HG02571 (cell line): ENCODE results near the gene LRFN5.

Experiments used
- ATAC-seq: cut with Tn5 transposase; IDR thresholded peaks from one replicate; pipeline ENCODE4 v1.9.1; 2021; ENCODE audit warnings: mild to moderate bottlenecking, moderate library complexity; ENCODE audit not compliant: unreplicated experiment

Gene LRFN5

GRCh38 chr14:41766772-41767171 is 160.1 kb downstream of the LRFN5 start:
- no peak for ATAC-seq

DNA sequence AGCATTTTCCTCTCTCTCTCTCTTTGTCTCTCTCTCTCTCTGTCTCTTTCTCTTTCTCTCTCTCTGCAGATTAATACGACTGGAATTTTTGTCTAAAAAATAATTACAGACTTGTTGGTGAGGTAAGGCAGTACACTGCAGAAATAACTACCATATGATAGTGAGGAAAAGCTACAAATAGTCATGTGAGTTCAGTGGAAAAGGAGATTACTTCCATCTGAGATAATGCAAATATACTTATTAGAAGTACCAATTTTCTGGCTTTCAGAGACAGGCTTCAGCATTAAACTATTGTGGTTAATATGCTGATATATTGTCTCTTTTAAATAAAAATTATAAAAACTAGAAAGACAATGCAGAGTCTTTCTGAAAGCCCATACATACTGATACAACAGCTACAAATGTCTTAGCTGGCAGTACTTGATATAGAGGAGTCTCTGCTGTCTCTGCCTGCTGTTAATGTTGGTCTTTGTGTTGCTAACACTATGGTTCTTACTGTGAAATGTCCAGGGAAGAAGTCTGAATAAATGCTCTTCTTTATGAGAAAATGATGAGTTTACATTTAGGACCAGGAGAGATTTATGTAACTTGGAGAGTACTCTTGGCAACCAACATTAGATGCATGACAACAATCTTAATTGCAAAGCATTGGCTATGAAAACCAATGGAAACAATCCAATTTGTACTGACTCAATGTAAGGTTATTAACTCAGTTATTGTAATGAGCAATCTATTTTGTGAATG is 167.0 kb downstream of the LRFN5 start:
- ATAC-seq = no peak

GRCh38 chr14:41782511-41782910 is 175.8 kb downstream of the LRFN5 start:
- ATAC-seq = no peak

- ATAC-seq = no peak
Measured at GRCh38 chr14:41783403-41783802, 176.7 kb downstream of the LRFN5 start.

- no peak for ATAC-seq
Measured at GRCh38 chr14:41785696-41786095, 179.0 kb downstream of the LRFN5 start.

DNA sequence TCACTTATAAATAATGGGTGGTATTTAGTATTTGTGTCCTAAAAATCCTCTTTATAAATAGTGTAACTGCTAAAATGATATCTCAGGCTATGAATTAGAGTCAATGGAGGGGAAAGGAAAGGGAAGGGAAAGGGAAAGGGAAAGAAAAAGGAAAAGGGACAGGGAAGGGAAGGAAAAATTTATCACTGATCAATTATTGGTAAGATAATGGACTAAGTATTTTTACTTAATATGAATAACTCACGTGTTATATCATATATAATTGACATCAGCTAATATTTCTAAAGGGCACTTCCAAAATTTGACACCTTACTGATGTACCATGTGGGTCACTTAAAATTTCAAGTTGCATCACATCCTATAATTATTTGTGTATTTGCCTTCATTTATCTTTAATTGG is 193.1 kb downstream of the LRFN5 start:
- ATAC-seq = no peak

- ATAC-seq = no peak
Measured at GRCh38 chr14:41805633-41806032, 199.0 kb downstream of the LRFN5 start.

GRCh38 chr14:41806366-41806975 is 199.8 kb downstream of the LRFN5 start:
- no peak for ATAC-seq

DNA sequence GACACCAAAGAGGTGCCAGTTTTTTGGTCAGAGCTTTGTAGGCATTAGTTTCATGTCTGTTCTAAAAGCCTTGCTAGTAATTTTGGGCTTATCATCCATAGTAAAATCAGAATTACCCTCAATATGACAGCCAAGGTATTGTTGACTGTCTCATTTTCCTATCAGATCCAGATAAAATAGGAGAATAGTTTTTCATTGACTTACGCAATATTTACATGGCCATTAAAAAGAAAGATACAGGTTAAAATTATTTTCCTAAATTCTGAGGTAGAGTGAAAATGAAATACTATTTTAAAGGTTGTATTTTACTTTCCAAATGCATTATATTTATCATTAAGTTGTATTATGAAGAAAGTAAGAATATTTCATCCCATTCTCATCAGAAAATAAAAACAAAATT is 203.7 kb downstream of the LRFN5 start:
- ATAC-seq = no peak

GRCh38 chr14:41817626-41818025 is 210.9 kb downstream of the LRFN5 start:
- no peak for ATAC-seq

DNA sequence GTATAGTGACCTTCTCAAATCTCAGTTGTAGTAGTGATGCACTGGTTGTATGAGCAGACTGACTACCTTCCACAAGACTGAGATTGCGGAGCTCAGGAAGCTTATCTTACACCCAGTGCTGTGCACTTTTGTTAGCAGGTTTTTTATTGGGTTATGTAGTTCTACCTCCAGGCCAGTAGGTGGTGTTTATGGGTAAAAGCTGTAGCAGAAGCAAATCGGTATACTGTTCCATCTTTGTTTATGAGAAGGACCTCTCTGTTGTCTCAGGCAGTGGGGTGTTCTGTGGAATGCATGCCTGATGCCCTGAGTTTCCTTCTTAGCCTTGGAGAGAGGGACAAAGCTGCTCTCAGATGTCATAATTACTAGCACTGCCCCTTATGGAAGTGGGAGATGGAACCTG is 217.8 kb downstream of the LRFN5 start:
- ATAC-seq = no peak

- ATAC-seq = no peak
Measured at GRCh38 chr14:41825622-41826021, 218.9 kb downstream of the LRFN5 start.

- ATAC-seq = no peak
Measured at GRCh38 chr14:41830714-41831406, 224.2 kb downstream of the LRFN5 start.

GRCh38 chr14:41839661-41840060 is 233.0 kb downstream of the LRFN5 start:
- ATAC-seq = no peak

DNA sequence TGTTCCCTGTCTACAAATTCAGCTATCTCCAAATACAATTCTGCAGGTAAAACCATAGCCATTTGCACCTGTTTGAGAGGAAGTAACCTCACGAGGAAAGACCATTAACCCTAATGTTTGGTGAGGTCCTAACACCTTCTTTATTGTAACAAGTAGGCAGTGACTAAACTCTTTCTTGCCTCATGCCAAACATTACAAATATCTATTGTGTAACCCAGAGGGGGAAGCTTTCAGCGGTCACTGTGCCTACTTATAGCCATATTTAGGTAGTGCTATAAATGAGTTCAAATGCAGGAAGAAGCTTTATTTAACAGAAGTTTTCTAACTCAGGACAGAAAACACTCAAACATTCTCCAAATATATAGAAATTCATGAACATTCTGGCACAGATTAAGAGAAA is 252.7 kb downstream of the LRFN5 start:
- ATAC-seq = no peak

DNA sequence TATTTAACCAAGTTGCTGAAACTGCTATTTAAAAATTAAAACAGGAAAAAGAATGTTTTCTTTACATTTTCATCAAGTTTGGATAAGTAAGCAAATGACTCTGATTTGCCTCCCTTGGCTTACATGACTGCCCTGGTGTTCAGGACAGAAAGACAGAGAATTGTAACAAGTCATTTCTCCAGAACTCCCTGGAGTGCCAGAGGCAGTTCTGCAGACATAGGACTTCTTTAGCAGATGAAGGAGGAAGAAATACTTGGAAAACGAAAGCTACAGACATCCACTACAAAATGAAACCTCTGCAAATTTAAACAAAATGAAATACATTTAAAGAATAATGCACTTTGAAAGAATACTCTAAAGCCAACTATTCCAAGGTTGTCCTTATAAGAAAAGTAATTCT is 253.9 kb downstream of the LRFN5 start:
- no peak for ATAC-seq

- no peak for ATAC-seq
Measured at GRCh38 chr14:41865894-41866293, 259.2 kb downstream of the LRFN5 start.

- ATAC-seq = no peak
Measured at GRCh38 chr14:41868396-41868795, 261.7 kb downstream of the LRFN5 start.

DNA sequence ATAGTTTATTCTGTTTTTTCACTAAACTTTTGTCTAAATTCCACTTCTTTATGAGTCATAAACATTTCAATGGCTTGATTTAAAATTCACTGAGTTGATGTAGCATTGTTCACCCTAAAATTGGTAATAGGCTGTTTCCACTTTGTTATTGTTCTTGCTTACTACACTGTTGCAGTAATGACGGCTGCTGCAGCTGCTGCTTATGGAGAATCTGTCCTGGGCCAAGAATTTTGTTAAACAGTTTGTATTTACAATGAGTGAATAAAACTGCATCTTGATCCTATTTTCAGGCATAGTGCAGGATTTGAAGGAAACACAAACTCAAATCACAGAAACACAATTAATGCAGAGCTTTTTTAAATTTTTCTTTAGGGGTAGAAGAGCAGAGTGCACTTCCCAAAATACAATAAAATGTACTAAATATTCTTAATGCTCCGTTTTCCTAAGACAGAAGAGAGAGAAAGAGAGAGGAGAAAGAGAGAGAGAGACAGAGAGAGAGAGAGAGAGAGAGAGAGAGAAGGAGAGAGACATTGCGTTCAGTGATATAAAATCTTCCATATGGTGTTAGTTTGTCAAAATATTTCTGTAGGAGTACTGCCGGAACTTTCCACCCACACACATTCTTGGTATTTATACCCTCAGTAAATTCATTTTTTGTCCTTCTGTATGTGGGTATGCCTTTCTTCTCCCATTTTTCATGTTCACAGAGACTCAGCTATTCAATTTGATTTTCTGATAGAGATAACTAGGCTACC is 266.4 kb downstream of the LRFN5 start:
- ATAC-seq = no peak

DNA sequence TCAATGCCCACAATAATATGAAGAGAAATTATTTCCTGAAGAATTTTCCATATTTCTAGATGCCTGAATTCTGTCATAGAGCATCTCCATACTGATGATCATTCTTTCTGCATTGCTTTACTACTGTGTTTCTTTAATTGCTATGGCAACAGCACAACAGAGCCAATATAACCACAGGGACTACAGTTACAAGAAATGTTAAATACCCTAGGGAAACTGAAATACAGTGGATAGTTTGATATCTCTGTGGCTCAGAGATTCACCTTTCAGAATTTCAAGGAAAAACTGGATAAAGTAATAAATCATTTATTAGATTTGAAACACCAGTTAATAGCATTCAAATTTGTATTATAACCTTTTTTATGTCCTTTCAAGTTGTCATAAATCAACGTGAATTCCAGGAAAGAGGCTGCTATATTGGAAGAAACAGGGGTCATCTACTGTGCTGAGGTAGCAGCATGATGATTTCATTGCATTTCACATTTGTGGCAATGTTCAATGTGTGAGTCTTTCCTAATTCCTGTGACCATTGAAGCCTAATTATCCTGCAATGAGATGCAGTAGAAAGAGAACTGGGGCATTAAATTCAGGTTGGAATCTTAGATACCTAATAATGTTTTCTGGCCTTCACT is 267.1 kb downstream of the LRFN5 start:
- no peak for ATAC-seq

- ATAC-seq = no peak
Measured at GRCh38 chr14:41875116-41875515, 268.4 kb downstream of the LRFN5 start.
